Testis (tissue), 3 donors: ENCODE results near the gene CACNB2. TPM values are rescaled to one million over a fixed set of nuclear protein-coding genes. Genes with fewer than 3 reads are reported as not detected.

Source experiments
- DNase-seq: peaks from one replicate; pipeline ENCODE4 v3.0.0-alpha.2; 2019
- H3K27ac ChIP-seq, 2 donors: fragments of 200-600 bp; sonication (generic); one replicate each; pipeline ENCODE4 v1.5.1; 2019
- H3K27me3 ChIP-seq: fragments of 200-600 bp; sonication (generic); one replicate; pipeline ENCODE4 v1.5.1; 2019
- H3K36me3 ChIP-seq: fragments of 200-600 bp; sonication (generic); one replicate; pipeline ENCODE4 v1.5.1; 2017; ENCODE audit warnings: low read depth; ENCODE audit errors: missing control alignments
- H3K4me1 ChIP-seq: fragments of 200-600 bp; sonication (generic); one replicate; pipeline ENCODE4 v1.5.1; 2019
- H3K4me3 ChIP-seq, 2 donors: fragments of 200-600 bp; sonication (generic); one replicate each; pipeline ENCODE4 v1.5.1; 2017 to 2019
- H3K9me3 ChIP-seq: fragments of 200-600 bp; sonication (generic); one replicate; pipeline ENCODE4 v1.5.1; 2017
- CTCF ChIP-seq, 3 experiments: fragments of 450-650 bp in 2 of 3; fragments of 200-600 bp in 1 of 3; sonication (generic) in 1 of 3; IDR thresholded peaks; one replicate each; pipeline ENCODE4 v1.5.1; 2016 to 2019; ENCODE audit warnings: antibody characterized with exemption in 3 of 3, mild to moderate bottlenecking in 2 of 3, moderate library complexity in 1 of 3
- POLR2A ChIP-seq: fragments of 450-650 bp; IDR thresholded peaks from one replicate; pipeline ENCODE4 v1.6.1; 2017; ENCODE audit warnings: antibody characterized with exemption, mild to moderate bottlenecking, moderate library complexity
- WGBS, 2 donors: methylation state at CpG; one replicate each; pipeline ENCODE4 v1.1.5; 2018; 5-methylcytosine and 5-hydroxymethylcytosine counted together
- intact Hi-C: fragments of 100-400 bp; cut with DNase I; formaldehyde crosslinking; loops from one replicate; pipeline ENCODE4 v1.15.1; 2023; ENCODE audit warnings: low total_unique reads
- polyA plus RNA-seq: library from polyadenylated mRNA; stranded (reverse); fragments of 350-450 nt; fragmentation: Illumina TruSeq; extraction: RNeasy Lipid Tissue Mini Kit (QIAGEN cat#74804); gene quantifications from one replicate; pipeline ENCODE4 v1.2.3, GENCODE V29; 2014; ENCODE audit warnings: low read depth, low replicate concordance; ENCODE audit not compliant: insufficient read depth
- total RNA-seq, 2 donors: library from RNA; depleted of rRNA; stranded (reverse); fragments of >200 nt; gene quantifications; one replicate each; pipeline ENCODE4 v1.2.3, GENCODE V29; 2016

The CACNB2 gene
- total and polyA plus RNA-seq, 3 donors from 2014 or later, result 1.3 to 4.8 (median 1.4) TPM

GRCh38 chr10:18325889-18326531 lies 185.8 kb downstream of the CACNB2 start:
- Histone ChIP-seq H3K27ac (peak overlapping the region; percentile 4 to 51), H3K9me3 (no peaks in the 10 kb centered on the region), H3K36me3 (no peaks in the 10 kb centered on the region), H3K4me3 (no peak overlapping the region), H3K27me3 (no peaks in the 10 kb centered on the region), H3K4me1 (no peaks in the 10 kb centered on the region)
- DNase-seq, result no peak
- WGBS, 2 donors, result 62 to 63% methylated on average over 5 of the region's 5 CpGs
- TF ChIP-seq CTCF (IDR thresholded peaks at IDR 0.05), result no peak
- TF ChIP-seq POLR2A, result no peak
- intact Hi-C loops, result no loop called here

- Histone ChIP-seq H3K36me3 (no peaks in the 10 kb centered on the region), H3K27me3 (no peaks in the 10 kb centered on the region), H3K27ac (no peak overlapping the region), H3K4me3 (no peak overlapping the region), H3K9me3 (no peaks in the 10 kb centered on the region), H3K4me1 (no peaks in the 10 kb centered on the region)
- intact Hi-C loops, result no loop called here
- 81 to 98% methylated on average over 2 of the region's 2 CpGs for WGBS, 2 donors
- no peak for DNase-seq
- TF ChIP-seq CTCF (IDR thresholded peaks at IDR 0.05) (no peak), POLR2A (no peak)
Measured at GRCh38 chr10:18328941-18329340, 188.7 kb downstream of the CACNB2 start.

- intact Hi-C loops, result no loop called here
- H3K9me3 ChIP-seq, result no peaks in the 10 kb centered on the region
- no peaks in the 10 kb centered on the region for H3K36me3 ChIP-seq
- H3K27me3 ChIP-seq, result no peaks in the 10 kb centered on the region
- no peak for DNase-seq
- 81 to 94% methylated on average over 4 of the region's 4 CpGs for WGBS, 2 donors
- no peak overlapping the region for H3K27ac ChIP-seq
- TF ChIP-seq POLR2A (no peak), CTCF (IDR thresholded peaks at IDR 0.05) (no peak)
- H3K4me3 ChIP-seq, result no peak overlapping the region
- H3K4me1 ChIP-seq, result no peaks in the 10 kb centered on the region
Measured at GRCh38 chr10:18332048-18332447, 191.8 kb downstream of the CACNB2 start.

GRCh38 chr10:18332484-18332883 lies 192.3 kb downstream of the CACNB2 start:
- H3K9me3 ChIP-seq, result no peaks in the 10 kb centered on the region
- H3K4me1 ChIP-seq, result no peaks in the 10 kb centered on the region
- H3K36me3 ChIP-seq, result no peaks in the 10 kb centered on the region
- no peak for DNase-seq
- H3K27me3 ChIP-seq, result no peaks in the 10 kb centered on the region
- no peak for TF ChIP-seq CTCF (IDR thresholded peaks at IDR 0.05)
- TF ChIP-seq POLR2A, result no peak
- H3K4me3 ChIP-seq, result no peak overlapping the region
- WGBS, 2 donors, result 87 to 88% methylated on average over 1 of the region's 1 CpG
- intact Hi-C loops, result no loop called here
- H3K27ac ChIP-seq, result no peak overlapping the region

GRCh38 chr10:18333621-18334020 lies 193.4 kb downstream of the CACNB2 start:
- H3K9me3 ChIP-seq, result no peaks in the 10 kb centered on the region
- no peak for DNase-seq
- WGBS, 2 donors, result 46 to 55% methylated on average over 5 of the region's 5 CpGs
- no peaks in the 10 kb centered on the region for H3K4me1 ChIP-seq
- peak overlapping the region in 1 of 2 donors; percentile 9 for H3K4me3 ChIP-seq
- TF ChIP-seq CTCF (IDR thresholded peaks at IDR 0.05) (no peak), POLR2A (no peak)
- H3K27me3 ChIP-seq, result no peaks in the 10 kb centered on the region
- peak overlapping the region; percentile 35 to 44 for H3K27ac ChIP-seq
- no peaks in the 10 kb centered on the region for H3K36me3 ChIP-seq
- intact Hi-C loops, result no loop called here
